Measurements from ENCODE around the gene EDA.

- no peak for TF ChIP-seq CTCF (IDR thresholded peaks at IDR 0.05)
- TF ChIP-seq EZH2 (IDR thresholded peaks at IDR 0.05; ENCODE audit: borderline replicate concordance, insufficient read depth, low read depth, low read length, poor library complexity, severe bottlenecking), result no peak
Observed at GRCh38 chrX:69724307-69724706, 108.4 kb downstream of the EDA start.
